Activated CD8-positive, alpha-beta memory T cell treated with anti-CD3 and anti-CD28 coated beads for 24 hours (primary cell): ENCODE results near the gene COL27A1.
"Not testable (repeated sequence)": the region's sequence is repeated elsewhere in the genome, so short reads cannot be mapped to it uniquely, and the experiment has no call there.

ENCODE experiments used
- DNase-seq: peaks from one replicate; pipeline ENCODE4 v3.0.0-alpha.2; 2020

COL27A1 gene

DNA sequence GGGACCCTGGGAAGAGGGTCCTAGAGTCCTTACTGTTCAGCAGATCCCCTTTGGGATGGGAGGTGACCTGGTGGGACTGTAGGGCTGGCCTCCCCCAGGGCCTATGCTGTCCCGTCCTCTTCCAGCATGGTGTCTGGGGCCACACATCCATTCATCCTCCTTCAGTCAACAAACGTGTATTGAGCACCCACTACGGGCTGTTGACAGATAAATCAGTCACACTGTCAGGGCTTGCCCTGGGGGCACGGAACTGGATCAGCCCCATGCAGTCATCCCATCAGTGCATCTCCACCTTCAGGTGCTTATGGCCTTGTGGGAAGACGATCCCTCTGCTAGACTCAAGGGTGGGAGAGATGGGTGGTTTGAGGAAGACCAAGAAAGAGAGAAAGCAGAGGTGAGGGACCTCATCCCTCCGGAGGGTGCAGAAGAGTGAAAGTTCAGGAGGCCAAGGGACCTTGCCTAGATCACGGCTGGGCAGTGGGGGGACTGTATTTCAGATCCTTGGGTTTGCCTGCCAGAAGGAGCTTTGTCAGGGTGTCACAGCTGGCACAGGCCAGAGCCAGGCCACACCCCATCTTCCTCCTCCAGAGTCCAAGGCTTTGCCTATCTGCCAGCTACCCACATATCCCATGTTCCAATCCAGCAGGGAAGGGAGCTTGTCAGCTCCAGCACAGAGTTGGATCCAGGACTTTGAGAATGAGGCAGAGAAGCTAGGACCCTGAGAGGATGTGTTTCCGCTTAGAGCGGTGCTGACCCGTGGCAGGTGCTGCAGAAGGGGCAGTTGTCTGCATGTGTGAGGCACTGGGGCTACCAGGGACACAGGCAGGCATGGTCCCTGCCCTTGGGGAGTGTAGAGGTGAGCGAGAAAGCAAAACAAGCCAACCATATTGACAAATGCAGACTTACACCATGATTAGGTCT lies 30.5 kb downstream of the COL27A1 start:
- no peak for DNase-seq

DNA sequence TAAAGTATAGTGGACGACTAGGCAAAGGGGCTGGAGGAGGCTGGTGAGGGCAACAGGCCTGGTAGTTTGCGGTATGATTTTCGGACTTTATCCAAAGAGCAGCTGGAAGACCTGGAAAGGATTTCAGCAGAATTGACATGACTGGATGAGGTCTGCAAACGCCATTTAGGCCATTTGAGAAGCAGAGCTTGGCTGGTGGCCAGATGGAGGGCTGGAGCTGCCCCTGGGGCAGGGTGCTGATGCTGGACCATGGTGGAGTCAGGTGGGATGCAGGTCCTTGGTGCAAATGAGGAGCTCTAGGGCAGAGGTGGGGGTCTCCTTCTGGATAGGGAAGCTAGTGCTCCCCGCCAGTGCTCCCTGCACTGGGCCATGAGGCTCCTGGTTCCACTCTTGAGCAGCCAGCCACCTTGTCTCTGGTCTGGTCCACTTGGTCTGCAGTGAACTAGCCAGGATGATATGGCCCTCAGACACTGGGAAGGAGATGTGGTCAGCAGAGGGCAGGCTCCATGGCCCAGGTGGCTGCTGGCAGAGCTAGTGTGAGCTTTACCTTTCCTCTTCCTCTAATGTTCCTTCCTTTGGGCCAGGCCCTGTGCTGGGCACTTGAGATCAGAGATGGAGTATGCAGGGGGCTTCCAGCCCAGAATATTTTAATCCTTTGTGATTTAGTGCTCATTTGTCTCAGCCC lies 31.4 kb downstream of the COL27A1 start:
- no peak for DNase-seq

DNA sequence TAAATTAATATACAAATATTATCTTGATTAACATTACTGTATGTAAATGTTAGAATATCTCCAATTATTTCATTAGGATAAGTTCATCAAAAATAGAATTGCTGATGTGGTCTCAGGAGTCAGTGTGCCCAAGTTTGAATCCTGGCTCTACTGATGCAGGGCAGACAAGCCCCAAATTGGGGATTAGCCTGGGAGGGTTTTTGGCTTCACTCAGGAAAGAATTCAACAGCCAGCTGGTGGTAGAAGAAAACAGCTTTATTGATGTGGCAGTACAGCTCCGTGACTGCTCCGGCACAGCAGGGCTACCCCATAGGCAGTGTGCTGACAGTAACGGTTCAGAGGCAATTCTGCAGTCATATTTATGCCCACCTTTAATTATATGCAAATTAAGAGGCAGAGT lies 32.5 kb downstream of the COL27A1 start:
- no peak for DNase-seq

DNA sequence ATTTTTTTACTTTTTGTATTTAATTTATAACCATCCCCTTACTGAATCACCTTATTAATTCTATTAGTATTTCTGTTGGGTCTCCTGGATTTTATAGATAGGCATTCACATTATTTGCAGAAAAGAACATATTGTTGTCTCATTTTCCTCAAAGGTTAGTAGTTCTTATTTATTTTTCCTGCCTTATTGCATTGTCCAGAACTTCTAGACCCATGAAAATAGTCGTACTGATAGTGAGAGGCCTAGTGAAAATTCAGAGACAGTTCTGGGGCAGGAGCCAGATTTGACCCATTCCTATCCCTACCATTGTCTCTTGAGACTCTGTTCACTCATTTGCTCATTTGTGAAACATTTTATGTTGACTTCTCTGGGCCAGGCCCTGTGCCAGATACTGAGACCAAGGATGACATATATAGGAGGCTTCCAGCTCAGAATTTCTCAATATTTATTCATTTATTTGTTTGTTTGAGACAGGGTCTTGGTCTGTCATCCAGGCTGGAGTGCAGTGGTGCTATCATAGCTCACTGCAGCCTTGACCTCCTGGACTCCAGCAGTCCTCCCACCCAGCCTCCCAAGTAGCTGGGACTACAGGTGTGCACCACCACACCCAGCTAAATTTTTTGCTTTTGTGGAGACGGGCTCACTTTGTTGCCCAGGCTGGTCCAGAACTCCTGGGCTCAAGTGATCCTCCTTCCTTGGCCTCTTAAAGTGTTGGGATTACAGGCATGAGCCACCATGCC lies 34.7 kb downstream of the COL27A1 start:
- DNase-seq: no peak

DNA sequence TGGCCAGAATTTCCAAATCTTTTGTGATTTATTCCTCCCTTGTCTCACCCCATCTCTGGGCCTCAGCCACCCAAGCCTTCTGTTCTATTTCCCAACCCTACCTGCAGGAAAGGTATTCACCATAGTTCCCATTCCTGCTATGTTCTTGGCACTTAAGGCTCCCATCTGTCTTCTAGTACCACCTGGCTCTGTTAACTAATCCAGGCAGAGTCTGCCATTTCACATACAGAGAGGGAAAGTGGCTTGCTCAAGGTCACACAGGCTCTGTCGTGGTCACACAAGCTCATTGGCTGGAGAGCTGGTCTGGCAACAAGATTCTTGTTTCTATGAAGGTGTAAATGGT lies 35.2 kb downstream of the COL27A1 start:
- DNase-seq: no peak

DNA sequence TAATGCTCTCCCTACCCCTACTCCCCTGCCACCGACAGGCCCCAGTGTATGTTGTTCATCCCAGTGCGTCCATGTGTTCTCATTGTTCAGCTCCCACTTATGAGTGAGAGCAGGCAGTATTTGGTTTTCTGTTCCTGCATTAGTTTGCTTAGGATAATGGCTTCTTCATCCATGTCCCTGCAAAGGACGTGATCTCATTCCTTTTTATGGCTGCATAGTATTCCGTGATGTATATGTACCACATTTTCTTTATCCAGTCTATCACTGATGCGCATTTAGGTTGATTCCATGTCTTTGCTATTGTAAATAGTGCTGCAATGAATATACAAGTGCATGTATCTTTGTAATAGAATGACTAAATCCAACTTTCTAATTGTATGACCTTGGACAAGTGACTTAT lies 36.1 kb downstream of the COL27A1 start:
- DNase-seq: not testable (repeated sequence)

DNA sequence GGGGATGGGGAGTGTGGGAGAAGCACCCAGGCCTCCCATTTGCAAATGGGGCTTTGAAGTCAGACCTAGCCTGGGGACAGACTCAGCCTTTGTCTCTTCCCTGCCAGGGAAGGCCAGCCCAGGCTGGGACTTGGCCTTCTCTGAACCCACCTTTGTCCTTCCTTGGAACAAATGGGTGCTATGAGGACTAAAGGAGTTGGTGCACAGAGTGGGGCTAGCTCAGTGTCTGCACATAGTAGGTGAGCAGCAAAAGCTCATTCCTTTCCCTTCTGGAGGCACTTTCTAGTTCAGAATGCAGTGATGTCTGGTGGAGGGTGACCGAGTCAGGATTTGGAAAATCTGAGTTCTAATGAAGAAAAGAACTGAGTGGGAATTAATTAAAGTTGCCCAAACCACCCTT lies 37.2 kb downstream of the COL27A1 start:
- no peak for DNase-seq

DNA sequence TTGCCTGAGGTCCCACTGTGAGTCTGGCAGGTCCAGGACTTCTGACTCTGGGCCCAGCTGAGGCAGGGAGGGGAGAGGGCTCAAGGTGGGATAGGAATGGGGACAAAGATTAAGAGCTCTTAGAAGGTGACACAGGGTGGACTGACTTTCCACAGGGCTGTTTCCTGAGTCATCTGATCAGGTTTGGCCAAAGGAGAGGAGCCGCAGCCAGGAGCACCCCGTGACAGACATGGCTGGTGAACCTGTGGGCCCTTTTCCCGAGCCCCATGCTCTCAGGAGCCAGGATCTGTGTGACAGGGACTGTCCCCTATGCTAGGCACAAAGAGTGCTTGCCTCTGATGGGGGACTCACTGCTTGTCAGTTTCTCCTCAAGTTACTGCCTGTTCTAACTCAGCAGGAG lies 37.8 kb downstream of the COL27A1 start:
- no peak for DNase-seq

DNA sequence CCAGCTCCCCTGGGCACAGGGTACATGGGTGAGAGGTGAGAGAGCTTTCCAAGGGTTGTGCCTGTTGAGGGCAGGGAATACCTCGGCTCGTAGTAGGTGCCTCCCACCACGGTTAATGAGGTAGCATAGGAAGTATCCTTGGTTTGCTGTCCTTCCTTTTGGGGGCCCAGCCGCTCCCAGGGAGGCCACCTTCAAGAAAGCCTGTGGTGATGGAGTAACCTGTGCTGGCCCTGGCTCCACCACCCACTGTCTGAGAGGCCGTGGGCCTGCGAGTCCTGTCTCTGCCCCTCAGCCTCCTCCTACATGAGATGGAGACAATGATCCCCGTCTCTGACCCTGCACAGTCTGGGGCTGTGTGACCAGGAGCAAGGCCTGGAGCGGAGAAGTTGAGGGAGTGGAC lies 40.8 kb downstream of the COL27A1 start:
- no peak for DNase-seq

DNA sequence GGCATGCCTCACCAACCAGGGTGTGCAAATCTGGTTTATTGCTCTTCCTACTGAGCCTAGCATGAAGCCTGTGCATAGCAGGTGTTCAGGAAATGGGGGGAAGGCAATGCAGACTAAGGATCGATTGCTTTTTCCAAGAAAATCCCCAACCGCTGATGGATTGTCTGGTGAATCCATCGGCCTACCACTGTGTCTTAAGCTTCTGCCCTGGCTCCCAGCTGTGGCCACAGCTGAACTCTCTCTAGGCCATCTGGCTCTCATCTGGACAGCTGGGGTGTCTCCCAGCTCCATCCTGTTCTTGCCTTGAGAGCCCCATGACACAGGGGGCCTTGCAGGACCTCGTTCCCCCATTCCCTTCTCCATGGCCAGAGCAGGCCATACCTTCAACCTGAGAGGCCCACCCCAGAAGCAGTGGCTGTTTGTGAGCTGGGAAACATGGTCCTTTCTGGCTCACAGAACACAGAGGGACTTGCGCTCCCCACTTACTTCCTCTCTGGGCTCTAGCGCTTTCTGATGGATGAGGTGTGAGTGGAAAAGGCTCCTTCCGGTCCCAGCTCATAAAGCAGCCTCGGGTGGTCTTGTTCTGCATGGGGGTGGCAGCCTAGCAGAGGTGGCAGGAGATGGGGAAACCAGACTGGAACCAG lies 41.8 kb downstream of the COL27A1 start:
- DNase-seq: no peak

DNA sequence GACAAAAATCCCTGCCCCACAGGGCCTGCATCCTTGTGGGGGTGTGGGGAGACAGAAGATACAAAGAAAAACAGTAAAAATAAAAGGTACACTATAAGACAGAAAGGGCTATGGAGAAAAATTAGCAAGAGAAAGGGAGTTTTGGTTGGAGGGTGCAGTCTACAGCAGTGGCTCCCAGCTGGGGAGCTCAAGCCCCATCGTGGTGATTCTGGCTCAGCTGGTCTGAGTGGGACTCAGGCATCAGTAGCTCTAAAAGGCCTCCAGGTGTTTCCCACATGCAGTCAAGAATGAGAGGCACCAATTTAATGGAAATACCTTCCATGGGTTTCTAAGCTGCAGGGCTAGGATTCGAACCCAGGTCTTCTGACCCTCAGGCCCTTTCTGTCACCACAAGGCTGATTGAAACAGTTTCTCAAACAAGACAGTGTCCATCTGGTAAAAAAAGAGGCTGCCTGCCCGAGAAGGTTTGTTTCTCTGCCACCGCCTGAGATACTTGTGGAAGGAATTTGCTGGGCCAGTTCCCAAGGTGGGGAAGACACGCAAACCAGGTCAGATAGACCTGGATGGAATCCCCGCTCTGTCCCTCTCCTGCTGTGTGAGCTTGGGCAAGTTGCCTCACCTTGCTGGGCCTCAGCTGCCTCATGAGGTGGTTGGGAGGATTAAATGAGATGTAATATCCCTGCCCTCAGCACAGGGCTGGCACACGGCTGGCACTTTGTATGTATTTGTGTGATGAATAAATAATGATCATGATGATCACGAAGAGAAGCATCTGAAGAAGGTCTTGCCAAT lies 43.1 kb downstream of the COL27A1 start:
- DNase-seq: no peak

DNA sequence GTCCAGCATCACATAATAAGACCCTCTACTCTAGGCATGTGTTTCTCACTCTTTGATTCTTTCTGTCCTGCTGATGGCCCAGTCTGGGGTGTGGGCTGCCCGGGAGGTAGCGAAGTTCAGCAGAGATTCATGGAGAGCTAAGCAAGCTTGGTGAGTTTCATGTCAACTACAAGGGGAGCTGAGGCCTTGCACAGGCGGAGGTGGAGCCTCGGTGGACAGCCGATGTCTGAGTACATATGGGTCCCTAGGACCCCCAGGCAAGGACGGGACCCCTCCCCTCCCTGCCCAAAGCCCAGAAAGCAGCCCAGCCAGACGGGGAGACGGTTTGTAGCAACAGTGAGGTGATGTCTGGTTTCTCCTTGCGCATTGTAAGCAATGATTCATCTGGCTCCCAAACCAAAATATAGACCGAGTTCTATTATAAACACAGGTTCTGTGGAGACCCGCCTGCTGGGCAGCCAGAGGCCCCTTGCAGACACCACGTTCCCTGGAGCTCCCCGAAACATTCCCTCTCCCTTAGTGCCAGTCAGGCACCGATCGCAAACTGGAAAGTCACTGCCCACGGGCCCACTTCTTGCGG lies 45.5 kb downstream of the COL27A1 start:
- no peak for DNase-seq

DNA sequence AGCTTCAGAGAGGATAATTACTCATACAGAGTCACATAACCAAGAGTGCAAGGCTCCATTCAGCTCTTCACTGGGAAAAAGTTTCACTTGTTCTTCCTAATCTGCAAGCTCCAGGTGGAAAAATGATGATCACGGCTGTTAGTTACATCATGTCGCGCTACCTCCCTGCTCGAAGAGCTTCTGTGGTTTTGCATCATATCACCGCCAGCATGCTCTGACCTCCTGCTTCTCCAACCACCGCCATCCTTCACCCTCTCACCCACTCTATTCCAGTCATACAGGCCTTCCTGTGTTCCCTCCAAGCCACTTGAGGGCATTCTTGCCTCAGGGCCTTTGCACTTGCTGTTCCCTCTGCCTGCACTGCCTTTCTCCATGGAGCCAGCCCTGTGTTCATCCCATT lies 47.1 kb downstream of the COL27A1 start:
- DNase-seq: no peak

DNA sequence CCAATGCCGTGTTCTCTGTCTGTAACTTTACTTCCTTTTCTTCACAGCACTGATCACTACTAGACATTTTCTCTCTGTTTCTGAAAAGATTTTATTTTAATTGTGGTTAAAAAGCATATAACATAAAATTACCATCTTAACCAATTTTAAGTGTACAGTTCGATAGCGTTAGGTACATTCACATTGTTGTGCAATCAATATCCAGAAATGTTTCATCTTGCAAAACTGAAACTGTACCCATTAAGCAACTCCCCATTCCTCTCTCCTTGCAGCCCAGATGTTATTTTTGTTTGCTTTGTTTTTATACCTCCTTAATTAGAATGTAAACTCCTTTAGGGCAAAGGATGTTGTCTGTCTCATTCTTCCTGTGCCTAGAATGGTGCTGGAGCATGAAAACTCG lies 47.5 kb downstream of the COL27A1 start:
- DNase-seq: no peak

DNA sequence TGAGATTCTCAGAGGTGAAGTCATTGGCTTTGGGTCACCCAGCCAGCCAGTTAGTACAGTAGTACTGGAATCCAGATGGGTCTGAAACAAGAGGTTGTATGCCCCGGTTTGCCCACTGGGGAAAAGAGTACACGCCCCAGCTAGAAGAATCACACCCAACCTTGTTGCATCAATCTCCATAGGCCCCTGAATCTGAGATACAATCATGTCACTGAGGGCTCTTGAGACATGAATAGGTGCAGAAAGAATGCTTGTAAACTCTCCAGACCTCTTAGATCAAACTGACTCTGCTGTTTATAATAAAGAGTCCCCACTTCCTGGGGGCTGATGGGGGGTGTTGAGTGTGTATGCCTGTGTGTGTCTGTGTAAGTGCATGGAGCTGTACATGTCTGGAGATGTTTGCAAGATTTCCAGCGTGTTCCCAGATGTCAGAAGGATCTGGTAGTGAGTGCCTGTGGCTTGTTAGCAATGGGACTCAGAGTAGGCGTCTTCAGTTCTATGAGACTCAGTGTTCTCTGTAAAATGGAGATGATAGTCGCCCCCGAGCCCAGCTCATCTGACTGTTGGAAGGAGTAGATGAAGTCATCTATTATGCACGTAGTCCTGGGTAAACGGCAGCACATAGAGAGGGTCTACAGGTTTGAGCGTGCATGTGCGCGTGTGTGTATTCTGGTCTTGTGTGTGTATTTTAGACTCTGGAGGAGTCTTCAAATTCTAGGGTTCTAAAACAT lies 48.2 kb downstream of the COL27A1 start:
- DNase-seq: no peak

DNA sequence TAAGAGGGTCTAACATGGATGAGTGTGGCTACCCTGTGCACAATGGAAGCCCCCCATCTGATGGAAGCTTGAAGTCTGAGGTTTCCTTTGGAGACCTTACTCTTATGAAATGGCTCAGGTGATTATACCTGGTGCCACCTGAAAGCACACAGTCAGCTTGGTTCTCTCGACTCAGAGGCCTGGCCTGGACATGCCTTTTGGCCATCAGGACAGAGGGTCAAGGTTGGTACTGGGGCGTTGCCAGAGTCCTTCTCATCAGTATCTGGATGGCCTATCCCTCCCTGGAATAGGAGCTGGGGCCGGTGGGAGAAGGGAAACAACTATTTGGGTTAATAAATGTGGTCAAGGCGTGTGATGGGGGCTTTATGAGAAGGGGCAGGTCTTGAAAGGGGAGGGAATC lies 48.9 kb downstream of the COL27A1 start:
- no peak for DNase-seq

DNA sequence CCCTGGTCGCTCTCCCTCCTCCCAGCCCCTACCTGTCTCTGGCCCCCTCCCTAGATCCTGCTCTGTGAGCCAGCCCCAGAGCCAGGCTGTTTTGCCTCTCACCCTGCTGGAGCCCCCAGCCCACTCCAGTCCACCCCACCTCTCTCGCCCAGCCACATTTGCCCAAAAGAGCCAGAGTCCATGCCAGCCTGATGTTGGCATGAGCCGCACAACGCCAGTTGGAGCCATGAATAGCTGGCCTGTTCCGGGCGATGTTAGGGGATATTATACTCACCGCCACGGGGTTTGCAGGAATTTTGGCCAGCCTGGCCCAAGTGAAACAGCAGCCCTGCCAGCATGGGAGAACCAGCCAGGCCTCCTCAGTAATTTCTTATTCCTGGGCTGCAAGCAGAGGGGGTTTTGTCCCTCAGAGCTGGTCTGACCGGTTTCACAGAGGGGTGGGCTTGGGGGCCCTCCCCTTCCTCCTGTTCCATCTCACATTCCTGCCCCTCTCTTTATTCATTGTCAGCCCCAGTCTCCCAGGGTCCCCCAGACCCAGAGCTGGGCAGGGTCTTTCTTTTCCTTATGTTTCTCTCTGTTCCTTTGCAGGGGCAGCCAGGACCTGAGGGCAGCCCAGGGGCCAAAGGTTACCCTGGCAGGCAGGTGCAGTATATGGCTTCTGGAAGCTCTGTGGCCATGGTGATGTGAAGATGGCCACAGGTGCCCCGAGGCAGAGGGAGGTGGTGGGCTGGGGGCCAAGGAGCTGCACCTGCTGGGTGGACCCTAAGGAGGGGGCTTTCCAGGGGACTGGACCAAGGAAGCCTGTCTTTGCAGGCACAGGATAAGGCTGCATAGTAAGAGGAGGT lies 50.1 kb downstream of the COL27A1 start:
- no peak for DNase-seq

DNA sequence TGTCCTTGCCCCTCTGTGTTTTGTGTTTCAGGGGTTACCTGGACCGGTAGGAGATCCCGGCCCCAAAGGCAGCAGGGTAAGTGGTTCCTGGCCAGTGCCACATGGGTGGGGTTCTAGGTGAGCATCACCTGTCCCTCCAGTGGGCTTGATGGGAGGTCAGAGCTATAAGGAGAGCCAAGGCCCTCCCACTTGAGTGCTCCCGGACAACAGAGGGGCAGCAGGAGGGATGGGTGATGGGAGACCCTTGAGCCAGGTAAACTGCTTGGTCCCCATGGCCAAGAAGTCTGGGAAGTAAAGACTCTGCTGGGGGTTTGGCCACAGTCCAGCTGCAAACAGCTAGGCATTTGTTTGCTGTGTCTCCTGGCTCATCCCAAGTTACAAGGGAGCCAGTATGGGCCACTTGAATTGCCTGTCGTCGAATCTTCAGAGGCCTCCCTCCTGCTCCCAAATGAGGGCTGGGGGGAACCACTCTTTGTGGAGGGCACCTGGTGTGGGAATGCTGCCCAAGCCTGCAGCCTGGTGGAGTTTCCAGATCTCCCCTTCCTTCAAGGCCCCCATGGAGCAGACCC lies 51.0 kb downstream of the COL27A1 start:
- DNase-seq: no peak

DNA sequence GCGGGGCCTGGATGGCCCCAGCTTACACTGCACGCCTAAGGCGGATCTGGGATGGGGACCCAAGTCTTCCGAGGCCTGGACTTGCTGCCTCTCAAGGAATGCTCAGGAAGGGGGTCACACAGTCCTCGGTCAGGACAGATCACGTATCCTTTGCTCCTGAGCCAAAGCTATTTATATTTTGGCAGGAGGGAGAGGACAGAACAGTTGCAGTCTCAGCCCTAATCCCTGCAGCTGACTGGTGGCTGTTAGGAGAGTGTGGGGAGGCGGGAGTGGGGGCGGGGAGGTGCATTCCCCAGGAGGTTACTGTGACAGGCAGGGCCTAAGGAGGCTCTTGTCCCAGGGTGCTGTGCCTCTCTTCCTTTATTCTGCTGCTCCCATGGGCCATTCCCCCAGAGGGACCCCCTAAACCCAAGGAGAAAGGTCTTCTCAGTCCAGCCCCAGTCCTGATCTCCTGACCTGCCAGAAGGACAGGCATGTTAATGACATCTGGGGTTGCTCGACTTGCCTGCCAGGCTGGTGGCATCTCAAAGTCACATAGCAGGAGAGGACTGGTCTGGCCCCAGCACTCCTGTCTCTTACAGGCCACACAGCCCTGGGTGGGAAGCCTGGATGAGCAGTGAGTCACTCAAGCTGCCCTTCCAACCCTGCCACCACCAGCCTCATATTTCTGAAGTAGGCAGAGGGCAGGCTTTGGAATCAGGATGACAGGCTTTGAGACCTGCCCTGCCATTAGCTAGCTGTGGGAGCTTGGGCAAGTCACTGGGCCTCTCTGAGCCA lies 51.9 kb downstream of the COL27A1 start:
- DNase-seq: no peak
